ENCODE measurements around the gene MICAL3. TPM values are rescaled to one million over a fixed set of nuclear protein-coding genes. Genes with fewer than 3 reads are reported as not detected.

The MICAL3 gene
- polyA plus RNA-seq, 1 of the 3 experiments (the other 2 are of a cell fraction): 83.1 TPM

- Histone ChIP-seq H3K9ac (no peak overlapping the region), H3K9me2 (no peaks in the 10 kb centered on the region), H3F3A (replicated peaks; ENCODE audit: insufficient read depth) (no peaks in the 10 kb centered on the region), H3K4me1 (ENCODE audit: control insufficient read depth in 1 of 2, insufficient read depth in 2 of 2, low read depth in 1 of 2, low read length in 1 of 2) (peaks cover 16 to 37% of the 10 kb centered on the region in 2 experiments; a peak in 3 of 4 replicates), H3K36me3 (replicated peaks in 1 of 2; ENCODE audit: control insufficient read depth in 1 of 2, insufficient read depth in 2 of 2, low read length in 1 of 2) (no peaks in the 10 kb centered on the region), H3K4me2 (no peak overlapping the region), H3K4me3 (ENCODE audit: low read depth in 2 of 2, low read length in 1 of 2) (no peak overlapping the region), H4K20me1 (ENCODE audit: insufficient read depth) (peaks cover 3% of the 10 kb centered on the region; the same call in 1 of the 2 replicates), H3K27ac (ENCODE audit: low read depth in 2 of 2, low read length in 1 of 2) (no peak overlapping the region), H3K79me2 (ENCODE audit: insufficient read depth) (peaks cover 8% of the 10 kb centered on the region; the same call in 1 of the 2 replicates), H3K27me3 (ENCODE audit: insufficient read depth) (no peaks in the 10 kb centered on the region), H3K9me3 (no peaks in the 10 kb centered on the region), H2AFZ (ENCODE audit: low read depth) (no peak overlapping the region)
- no peak for DNase-seq
- ChIA-PET CTCF (interaction anchor here (1.2 kb wide), 1 partner anchor 35 kb away, joined by 4 read pairs; no protein-coding TSS in a partner anchor), POLR2A (no interaction called here)
- 74% methylated on average over 3 of the region's 6 CpGs for WGBS (ENCODE audit: low lambda C conversion rate)
- TF ChIP-seq FOXM1 (IDR thresholded peaks at IDR 0.05; ENCODE audit: low read depth) (no peak), MXI1 (IDR thresholded peaks at IDR 0.05; ENCODE audit: low read depth, low read length) (no peak), NFIC (IDR thresholded peaks at IDR 0.05; ENCODE audit: borderline replicate concordance) (no peak), SIN3A (IDR thresholded peaks at IDR 0.05; ENCODE audit: borderline replicate concordance, low read depth, low read length) (no peak), TCF12 (IDR thresholded peaks at IDR 0.05) (no peak), TAF1 (IDR thresholded peaks at IDR 0.05; ENCODE audit: borderline replicate concordance, low read depth, low read length) (no peak), RFX5 (IDR thresholded peaks at IDR 0.05; ENCODE audit: low read length) (no peak), IRF3 (IDR thresholded peaks at IDR 0.05; ENCODE audit: low read depth, low read length) (no peak), FOSL2 (IDR thresholded peaks at IDR 0.05; ENCODE audit: borderline replicate concordance, low read depth) (no peak), SMC3 (IDR thresholded peaks at IDR 0.05; ENCODE audit: low read depth, low read length) (no peak), POLR2AphosphoS5 (IDR thresholded peaks at IDR 0.05; ENCODE audit: low read depth, low read length) (no peak), PBX3 (IDR thresholded peaks at IDR 0.05) (no peak), FOXJ3 (CRISPR knock-in tag; IDR thresholded peaks at IDR 0.05) (no peak), MEF2A (IDR thresholded peaks at IDR 0.05; ENCODE audit: borderline replicate concordance, low read depth) (no peak), RAD21 (IDR thresholded peaks at IDR 0.05; ENCODE audit: low read length) (no peak), RCOR1 (IDR thresholded peaks at IDR 0.05; ENCODE audit: low read length) (no peak), GATA2 (CRISPR knock-in tag; IDR thresholded peaks at IDR 0.05) (no peak), EP300 (IDR thresholded peaks at IDR 0.05; ENCODE audit: borderline replicate concordance in 1 of 2, low read depth in 1 of 2, low read length in 1 of 2) (no peak)
- TF ChIP-seq, protein P1, sequence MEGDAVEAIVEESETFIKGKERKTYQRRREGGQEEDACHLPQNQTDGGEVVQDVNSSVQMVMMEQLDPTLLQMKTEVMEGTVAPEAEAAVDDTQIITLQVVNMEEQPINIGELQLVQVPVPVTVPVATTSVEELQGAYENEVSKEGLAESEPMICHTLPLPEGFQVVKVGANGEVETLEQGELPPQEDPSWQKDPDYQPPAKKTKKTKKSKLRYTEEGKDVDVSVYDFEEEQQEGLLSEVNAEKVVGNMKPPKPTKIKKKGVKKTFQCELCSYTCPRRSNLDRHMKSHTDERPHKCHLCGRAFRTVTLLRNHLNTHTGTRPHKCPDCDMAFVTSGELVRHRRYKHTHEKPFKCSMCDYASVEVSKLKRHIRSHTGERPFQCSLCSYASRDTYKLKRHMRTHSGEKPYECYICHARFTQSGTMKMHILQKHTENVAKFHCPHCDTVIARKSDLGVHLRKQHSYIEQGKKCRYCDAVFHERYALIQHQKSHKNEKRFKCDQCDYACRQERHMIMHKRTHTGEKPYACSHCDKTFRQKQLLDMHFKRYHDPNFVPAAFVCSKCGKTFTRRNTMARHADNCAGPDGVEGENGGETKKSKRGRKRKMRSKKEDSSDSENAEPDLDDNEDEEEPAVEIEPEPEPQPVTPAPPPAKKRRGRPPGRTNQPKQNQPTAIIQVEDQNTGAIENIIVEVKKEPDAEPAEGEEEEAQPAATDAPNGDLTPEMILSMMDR (IDR thresholded peaks at IDR 0.05): no peak
Measured at GRCh38 chr22:17777717-17778044, 246.7 kb downstream of the MICAL3 start.
